Measurements from ENCODE around the gene PRTN3. TPM values are rescaled to one million over a fixed set of nuclear protein-coding genes. Genes with fewer than 3 reads are reported as not detected.

PRTN3 gene
- total and polyA plus RNA-seq, 4 donors, result 0.58 to 23.3 (median 9.7) TPM

GRCh38 chr19:855142-855541 lies 14.3 kb downstream of the PRTN3 start:
- no peaks in the 10 kb centered on the region for H3K9me3 ChIP-seq (ENCODE audit: control insufficient read depth in 4 of 4, insufficient read depth in 3 of 4, low read length in 3 of 4)
- peaks cover 0 to 18% (median 6%) of the 10 kb centered on the region in 5 donors for H3K4me1 ChIP-seq (ENCODE audit: control insufficient read depth in 5 of 5, insufficient read depth in 5 of 5, low read length in 5 of 5)
- H3K27me3 ChIP-seq (ENCODE audit: control insufficient read depth in 3 of 3, insufficient read depth in 3 of 3, low read length in 2 of 3), result peaks cover 0 to 7% (median 0%) of the 10 kb centered on the region in 3 donors
- ATAC-seq (ENCODE audit: insufficient read depth, low FRiP score) (no peak), DNase-seq (no peak)
- no peak overlapping the region for H3K9ac ChIP-seq (ENCODE audit: insufficient read depth in 1 of 2, low read length in 2 of 2)
- H3K36me3 ChIP-seq (ENCODE audit: control insufficient read depth in 4 of 4, insufficient read depth in 4 of 4, low read length in 4 of 4), result no peaks in the 10 kb centered on the region
- WGBS, 2 donors, result 72 to 82% methylated on average over 12 of the region's 12 CpGs
- H3K4me3 ChIP-seq, result no peak overlapping the region
- H3K27ac ChIP-seq (ENCODE audit: low read depth in 1 of 2, low read length in 1 of 2), result no peak overlapping the region
- TF ChIP-seq CTCF (IDR thresholded peaks at IDR 0.05; ENCODE audit: control extremely low read depth, extremely low read depth), result no peak

DNA sequence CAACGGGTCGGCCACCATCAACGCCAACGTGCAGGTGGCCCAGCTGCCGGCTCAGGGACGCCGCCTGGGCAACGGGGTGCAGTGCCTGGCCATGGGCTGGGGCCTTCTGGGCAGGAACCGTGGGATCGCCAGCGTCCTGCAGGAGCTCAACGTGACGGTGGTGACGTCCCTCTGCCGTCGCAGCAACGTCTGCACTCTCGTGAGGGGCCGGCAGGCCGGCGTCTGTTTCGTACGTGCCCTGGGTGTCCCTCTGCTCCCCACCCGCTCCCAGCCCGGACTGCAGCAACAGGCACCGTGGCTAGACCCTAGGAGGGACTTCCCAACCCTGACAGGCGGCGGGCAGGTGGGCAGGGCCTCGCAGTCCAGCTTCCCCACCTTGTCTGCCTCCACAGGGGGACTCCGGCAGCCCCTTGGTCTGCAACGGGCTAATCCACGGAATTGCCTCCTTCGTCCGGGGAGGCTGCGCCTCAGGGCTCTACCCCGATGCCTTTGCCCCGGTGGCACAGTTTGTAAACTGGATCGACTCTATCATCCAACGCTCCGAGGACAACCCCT lies 14.8 kb downstream of the PRTN3 start:
- WGBS, 2 donors, result 66 to 75% methylated on average over 40 of the region's 40 CpGs
- TF ChIP-seq CTCF (IDR thresholded peaks at IDR 0.05; ENCODE audit: control extremely low read depth, extremely low read depth), result no peak
- Histone ChIP-seq H3K27me3 (ENCODE audit: control insufficient read depth in 3 of 3, insufficient read depth in 3 of 3, low read length in 2 of 3) (peaks cover 0 to 7% (median 0%) of the 10 kb centered on the region in 3 donors), H3K9me3 (ENCODE audit: control insufficient read depth in 4 of 4, insufficient read depth in 3 of 4, low read length in 3 of 4) (no peaks in the 10 kb centered on the region), H3K27ac (ENCODE audit: low read depth in 1 of 2, low read length in 1 of 2) (no peak overlapping the region), H3K4me3 (no peak overlapping the region), H3K4me1 (ENCODE audit: control insufficient read depth in 5 of 5, insufficient read depth in 5 of 5, low read length in 5 of 5) (peaks cover 0 to 18% (median 5%) of the 10 kb centered on the region in 5 donors), H3K36me3 (ENCODE audit: control insufficient read depth in 4 of 4, insufficient read depth in 4 of 4, low read length in 4 of 4) (no peaks in the 10 kb centered on the region), H3K9ac (ENCODE audit: insufficient read depth in 1 of 2, low read length in 2 of 2) (no peak overlapping the region)
- DNase-seq (no peak), ATAC-seq (ENCODE audit: insufficient read depth, low FRiP score) (no peak)

DNA sequence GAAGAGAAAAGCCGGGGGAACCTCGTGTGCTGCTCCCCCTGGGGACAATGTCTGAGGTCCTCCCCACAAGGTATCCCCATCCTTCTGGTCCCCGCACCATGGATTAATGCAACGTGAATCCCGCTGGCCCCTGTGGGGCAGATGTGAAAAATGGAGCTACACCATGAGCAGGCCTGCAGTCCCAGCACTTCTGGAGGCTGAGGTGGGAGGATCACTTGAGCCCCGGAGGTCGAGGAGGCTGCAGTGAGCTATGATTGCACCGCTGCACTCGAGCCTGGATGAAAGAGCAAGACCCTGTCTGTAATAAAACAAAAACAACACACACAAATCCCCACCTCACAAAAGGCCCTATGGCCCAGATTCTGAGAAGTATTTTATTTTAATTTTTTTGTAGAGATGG lies 17.5 kb downstream of the PRTN3 start:
- Histone ChIP-seq H3K9me3 (ENCODE audit: control insufficient read depth in 4 of 4, insufficient read depth in 3 of 4, low read length in 3 of 4) (no peaks in the 10 kb centered on the region), H3K27ac (ENCODE audit: low read depth in 1 of 2, low read length in 1 of 2) (no peak overlapping the region), H3K27me3 (ENCODE audit: control insufficient read depth in 3 of 3, insufficient read depth in 3 of 3, low read length in 2 of 3) (peaks cover 0 to 12% (median 0%) of the 10 kb centered on the region in 3 donors), H3K4me3 (no peak overlapping the region), H3K4me1 (ENCODE audit: control insufficient read depth in 5 of 5, insufficient read depth in 5 of 5, low read length in 5 of 5) (peaks cover 0 to 13% (median 9%) of the 10 kb centered on the region in 5 donors), H3K9ac (ENCODE audit: insufficient read depth in 1 of 2, low read length in 2 of 2) (no peak overlapping the region), H3K36me3 (ENCODE audit: control insufficient read depth in 4 of 4, insufficient read depth in 4 of 4, low read length in 4 of 4) (no peaks in the 10 kb centered on the region)
- TF ChIP-seq CTCF (IDR thresholded peaks at IDR 0.05; ENCODE audit: control extremely low read depth, extremely low read depth), result no peak
- no peak for DNase-seq
- ATAC-seq (ENCODE audit: insufficient read depth, low FRiP score), result no peak
- 80 to 82% methylated on average over 9 of the region's 9 CpGs for WGBS, 2 donors

Measured in lung (tissue), 12 donors.